Left ventricle myocardium inferior (tissue), 1 donor: ENCODE results near the gene C19orf53. TPM values are rescaled to one million over a fixed set of nuclear protein-coding genes. Genes with fewer than 3 reads are reported as not detected.

ENCODE experiments used
- DNase-seq: peaks from one replicate; pipeline ENCODE4 v3.0.0-alpha.2; 2020
- H3K27ac ChIP-seq: fragments of 200-600 bp; replicated peaks from 2 replicates; pipeline ENCODE4 v1.8.0; 2021
- H3K27me3 ChIP-seq: fragments of 200-600 bp; 2 replicates; pipeline ENCODE4 v1.8.0; 2021; ENCODE audit warnings: low read depth
- H3K36me3 ChIP-seq: fragments of 200-600 bp; 2 replicates; pipeline ENCODE4 v1.8.0; 2021
- H3K4me1 ChIP-seq: fragments of 200-600 bp; 2 replicates; pipeline ENCODE4 v1.8.0; 2021
- H3K4me3 ChIP-seq: fragments of 200-600 bp; 2 replicates; pipeline ENCODE4 v1.8.0; 2021; ENCODE audit warnings: mild to moderate bottlenecking, moderate library complexity
- H3K9me3 ChIP-seq: fragments of 200-600 bp; replicated peaks from 2 replicates; pipeline ENCODE4 v1.8.0; 2021
- intact Hi-C: fragments of 100-400 bp; cut with micrococcal nuclease; formaldehyde crosslinking; loops from one replicate; pipeline ENCODE4 v1.11.0; 2022
- total RNA-seq: library from RNA; stranded (reverse); fragmentation: NEBNext Ultra II Directional; extraction: Animal tissue kit (Norgen Biotek cat#: 25700); gene quantifications from one replicate; pipeline ENCODE4 v1.2.1, GENCODE V29; 2021
- TF ChIP-seq, protein P1 (sequence below): fragments of 200-600 bp; IDR thresholded peaks from 2 replicates; pipeline ENCODE4 v1.8.0; 2021; ENCODE audit warnings: antibody characterized with exemption, mild to moderate bottlenecking, borderline replicate concordance
- donor health status: DM: no; HTN: yes; CAD: no; lungs with severe emphysema.

The C19orf53 gene
- total RNA-seq, 1 donor from 2014 or later, result 97.7 TPM

DNA sequence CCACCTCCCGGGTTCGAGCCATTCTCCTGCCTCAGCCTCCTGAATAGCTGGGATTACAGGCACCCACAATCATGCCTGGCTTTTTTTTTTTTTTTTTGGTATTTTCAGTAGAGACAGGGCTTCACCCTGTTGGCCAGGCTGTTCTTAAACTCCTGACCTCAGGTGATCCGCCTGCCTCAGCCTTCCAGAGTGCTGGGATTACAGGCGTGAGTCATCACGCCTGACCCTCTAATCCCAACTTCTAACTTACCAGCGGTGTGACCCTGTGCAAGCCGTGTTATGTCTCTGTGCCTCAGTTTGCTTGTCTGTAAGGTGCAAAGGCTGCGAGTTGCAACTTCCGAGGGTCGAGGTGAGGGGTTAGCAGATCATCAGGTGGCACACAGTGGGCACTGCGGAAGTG lies 38.3 kb downstream of the C19orf53 start:
- Histone ChIP-seq H3K9me3 (no peaks in the 10 kb centered on the region), H3K4me3 (no peak overlapping the region), H3K27me3 (no peaks in the 10 kb centered on the region), H3K27ac (no peak overlapping the region), H3K4me1 (no peaks in the 10 kb centered on the region), H3K36me3 (peaks cover 39% of the 10 kb centered on the region)
- DNase-seq, result no peak
- TF ChIP-seq, protein P1, sequence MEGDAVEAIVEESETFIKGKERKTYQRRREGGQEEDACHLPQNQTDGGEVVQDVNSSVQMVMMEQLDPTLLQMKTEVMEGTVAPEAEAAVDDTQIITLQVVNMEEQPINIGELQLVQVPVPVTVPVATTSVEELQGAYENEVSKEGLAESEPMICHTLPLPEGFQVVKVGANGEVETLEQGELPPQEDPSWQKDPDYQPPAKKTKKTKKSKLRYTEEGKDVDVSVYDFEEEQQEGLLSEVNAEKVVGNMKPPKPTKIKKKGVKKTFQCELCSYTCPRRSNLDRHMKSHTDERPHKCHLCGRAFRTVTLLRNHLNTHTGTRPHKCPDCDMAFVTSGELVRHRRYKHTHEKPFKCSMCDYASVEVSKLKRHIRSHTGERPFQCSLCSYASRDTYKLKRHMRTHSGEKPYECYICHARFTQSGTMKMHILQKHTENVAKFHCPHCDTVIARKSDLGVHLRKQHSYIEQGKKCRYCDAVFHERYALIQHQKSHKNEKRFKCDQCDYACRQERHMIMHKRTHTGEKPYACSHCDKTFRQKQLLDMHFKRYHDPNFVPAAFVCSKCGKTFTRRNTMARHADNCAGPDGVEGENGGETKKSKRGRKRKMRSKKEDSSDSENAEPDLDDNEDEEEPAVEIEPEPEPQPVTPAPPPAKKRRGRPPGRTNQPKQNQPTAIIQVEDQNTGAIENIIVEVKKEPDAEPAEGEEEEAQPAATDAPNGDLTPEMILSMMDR, result no peak
- intact Hi-C loops, result no loop called here

DNA sequence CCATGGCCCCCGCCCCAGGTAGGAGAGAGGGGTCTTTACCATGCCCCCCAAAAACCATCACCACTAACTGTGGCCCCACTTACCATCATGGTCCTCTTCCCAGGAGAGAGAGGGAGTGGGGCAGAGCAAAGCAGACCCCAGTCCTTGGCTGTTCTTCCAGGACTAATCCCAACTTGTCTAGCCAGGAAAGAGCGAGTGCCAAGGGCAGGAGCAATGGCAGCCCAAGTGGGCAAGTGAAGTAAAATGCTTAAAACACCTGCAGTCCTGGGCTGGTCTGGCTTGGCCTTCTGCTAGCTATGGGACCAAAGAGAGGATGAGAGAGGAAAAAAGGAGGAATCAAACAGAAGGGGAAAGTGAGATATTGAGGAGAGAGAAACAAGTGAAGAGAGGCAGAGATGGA lies 38.9 kb downstream of the C19orf53 start:
- TF ChIP-seq, protein P1, result no peak
- peaks cover 39% of the 10 kb centered on the region for H3K36me3 ChIP-seq

DNA sequence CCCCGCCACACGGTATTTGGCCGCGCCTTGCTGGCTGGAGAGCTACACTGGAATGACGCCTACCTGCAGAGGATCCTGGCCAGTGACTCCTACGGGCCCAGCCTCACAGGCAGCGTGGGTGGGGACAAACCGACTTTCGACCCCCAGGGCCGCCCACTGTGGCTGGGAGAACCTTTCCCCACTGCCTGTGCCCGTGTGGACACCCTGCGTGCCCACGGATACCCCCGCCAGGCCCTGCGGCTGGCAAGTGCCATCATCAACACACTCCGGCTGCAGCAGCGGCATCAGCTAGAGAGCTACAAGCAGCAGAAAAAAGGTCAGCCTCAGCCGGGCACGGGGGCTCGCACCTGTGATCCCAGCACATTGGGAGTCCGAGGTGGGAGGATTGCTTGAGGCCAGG lies 40.3 kb downstream of the C19orf53 start:
- H3K4me1 ChIP-seq, result no peaks in the 10 kb centered on the region
- intact Hi-C loops, result no loop called here
- no peak for DNase-seq
- H3K4me3 ChIP-seq, result no peak overlapping the region
- no peaks in the 10 kb centered on the region for H3K27me3 ChIP-seq
- H3K9me3 ChIP-seq, result no peaks in the 10 kb centered on the region
- H3K27ac ChIP-seq, result no peak overlapping the region
- H3K36me3 ChIP-seq, result peaks cover 32% of the 10 kb centered on the region
- TF ChIP-seq, protein P1, result no peak

More for the DNA sequence above, 38.9 kb downstream of the C19orf53 start:
- H3K4me3 ChIP-seq, result no peak overlapping the region
- no peaks in the 10 kb centered on the region for H3K9me3 ChIP-seq
- intact Hi-C loops, result no loop called here
- H3K4me1 ChIP-seq, result no peaks in the 10 kb centered on the region
- no peak overlapping the region for H3K27ac ChIP-seq
- DNase-seq, result no peak
- H3K27me3 ChIP-seq, result no peaks in the 10 kb centered on the region

DNA sequence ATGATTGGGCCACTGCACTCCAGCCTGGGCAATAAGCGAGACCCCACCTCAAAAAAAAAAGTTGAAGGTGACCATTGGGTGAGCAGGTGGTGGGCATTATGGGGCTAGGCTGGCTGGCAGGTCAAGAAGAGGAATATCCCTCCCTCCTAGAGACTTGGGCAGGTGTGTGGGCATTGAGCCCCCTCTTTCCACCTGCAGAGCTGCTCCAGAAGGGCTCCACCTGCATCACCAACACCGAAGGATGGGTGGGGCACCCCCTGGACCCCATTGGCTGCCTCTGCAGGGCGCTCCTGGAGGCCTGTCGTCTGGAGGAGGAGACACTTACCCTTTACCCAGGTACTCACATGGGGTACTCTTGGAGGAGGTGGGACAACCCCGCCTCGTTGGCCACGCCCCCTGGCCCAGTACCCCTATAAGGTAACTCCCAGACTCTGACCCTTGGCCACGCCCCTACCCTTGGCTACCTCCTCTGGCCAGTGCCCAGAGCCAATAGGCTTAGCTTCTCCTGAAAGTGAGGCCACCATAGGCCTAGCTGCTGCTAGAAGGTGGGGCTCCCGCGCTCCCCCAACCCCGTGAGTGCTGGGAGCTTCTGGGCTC lies 42.9 kb downstream of the C19orf53 start:
- peak overlapping the region; percentile 51 for H3K4me3 ChIP-seq
- no peaks in the 10 kb centered on the region for H3K4me1 ChIP-seq
- no peaks in the 10 kb centered on the region for H3K27me3 ChIP-seq
- DNase-seq, result no peak
- TF ChIP-seq, protein P1, result no peak
- H3K9me3 ChIP-seq, result no peaks in the 10 kb centered on the region
- intact Hi-C loops, result no loop called here
- peaks cover 26% of the 10 kb centered on the region for H3K36me3 ChIP-seq
- H3K27ac ChIP-seq, result no peak overlapping the region

DNA sequence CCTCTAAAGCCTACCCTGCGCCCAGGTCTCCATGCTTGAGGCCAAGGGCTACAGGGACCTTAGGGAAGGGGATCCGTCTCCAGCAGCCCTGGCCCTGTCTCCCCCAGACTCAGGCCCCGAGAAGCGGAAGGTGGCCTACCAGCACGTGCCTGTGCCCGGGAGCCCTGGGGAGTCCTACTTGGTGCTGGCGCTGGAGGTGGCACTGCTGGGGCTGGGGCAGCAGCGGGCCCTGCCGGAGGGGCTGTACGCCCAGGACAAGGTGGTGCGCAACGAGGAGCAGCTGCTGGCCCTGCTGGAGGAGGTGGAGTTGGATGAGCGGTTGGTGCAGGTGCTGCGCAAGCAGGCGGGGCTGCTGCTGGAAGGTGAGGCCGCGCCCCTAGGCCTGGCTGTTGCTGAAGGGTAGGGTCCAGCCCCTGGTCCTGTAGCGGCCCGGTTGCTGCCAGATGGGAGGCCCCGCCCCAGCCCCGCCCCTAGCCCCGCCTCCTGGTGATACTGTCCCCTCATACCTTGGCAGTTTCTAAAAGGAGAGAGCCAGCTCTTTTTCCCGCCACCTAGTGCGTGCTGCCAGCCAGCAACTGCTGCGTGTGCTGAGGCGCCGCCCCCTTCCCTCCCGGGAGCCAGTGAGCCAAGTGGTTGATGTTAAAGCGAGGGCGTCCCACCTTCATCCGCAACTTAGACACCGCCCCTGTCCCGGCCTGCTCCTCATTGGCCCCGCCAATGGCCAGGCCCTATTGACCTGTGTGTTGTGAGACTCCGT lies 43.5 kb downstream of the C19orf53 start:
- TF ChIP-seq, protein P1, result no peak

More for the DNA sequence above, 43.5 kb downstream of the C19orf53 start:
- no peaks in the 10 kb centered on the region for H3K9me3 ChIP-seq
- peak overlapping the region; percentile 51 for H3K4me3 ChIP-seq
- peaks cover 4% of the 10 kb centered on the region for H3K4me1 ChIP-seq
- no peak overlapping the region for H3K27ac ChIP-seq
- DNase-seq, result no peak
- peaks cover 23% of the 10 kb centered on the region for H3K36me3 ChIP-seq
- H3K27me3 ChIP-seq, result no peaks in the 10 kb centered on the region
- intact Hi-C loops, result no loop called here
